Activated T-cell treated with anti-CD3 and anti-CD28 coated beads, Interleukin-2, amount 50 U/mL, for 72 hours (primary cell): ENCODE data around the gene GHITM. TPM values are rescaled to one million over a fixed set of nuclear protein-coding genes. Genes with fewer than 3 reads are reported as not detected.
A peak's percentile ranks its signal among the peaks of the same experiment; 100 is the strongest.
"Not testable (repeated sequence)": the region's sequence is repeated elsewhere in the genome, so short reads cannot be mapped to it uniquely, and the experiment has no call there.

ENCODE experiments used
- ATAC-seq, 2 donors: fragments of 150-1000 bp; cut with Tn5 transposase; replicated peaks in 1 of 2; 2 replicates each; pipeline ENCODE4 v1.10.0; 2021; ENCODE audit warnings: moderate library complexity in 2 of 2, mild to moderate bottlenecking in 1 of 2
- DNase-seq, 2 donors: peaks; one replicate each; pipeline ENCODE4 v3.0.0; 2021 to 2022; ENCODE audit warnings: mixed read lengths in 1 of 2
- H3K27ac Mint-ChIP-seq: one replicate; pipeline ENCODE4 v1.8.0; 2022; ENCODE audit warnings: mild to moderate bottlenecking, moderate library complexity, mixed read lengths
- H3K27me3 Mint-ChIP-seq: one replicate; pipeline ENCODE4 v1.8.0; 2022; ENCODE audit warnings: low read depth, mixed read lengths
- H3K36me3 Mint-ChIP-seq, 2 donors: one replicate each; pipeline ENCODE4 v1.8.0; 2022; ENCODE audit warnings: mixed read lengths in 2 of 2, mild to moderate bottlenecking in 1 of 2; ENCODE audit not compliant: insufficient read depth in 2 of 2
- H3K4me1 Mint-ChIP-seq: one replicate; pipeline ENCODE4 v1.8.0; 2022; ENCODE audit warnings: low read depth, mixed read lengths
- H3K4me3 Mint-ChIP-seq, 2 donors: one replicate each; pipeline ENCODE4 v1.8.0; 2022; ENCODE audit warnings: mild to moderate bottlenecking in 2 of 2, mixed read lengths in 2 of 2, moderate library complexity in 2 of 2
- H3K9me3 Mint-ChIP-seq, 2 donors: one replicate each; pipeline ENCODE4 v1.8.0; 2022; ENCODE audit warnings: mixed read lengths in 2 of 2
- total RNA-seq, 2 donors: library from RNA; stranded (reverse); gene quantifications; one replicate each; pipeline ENCODE4 v1.2.3, GENCODE V29; 2022

The GHITM gene
- total RNA-seq, 2 donors from 2014 or later = 214 to 234 TPM

DNA sequence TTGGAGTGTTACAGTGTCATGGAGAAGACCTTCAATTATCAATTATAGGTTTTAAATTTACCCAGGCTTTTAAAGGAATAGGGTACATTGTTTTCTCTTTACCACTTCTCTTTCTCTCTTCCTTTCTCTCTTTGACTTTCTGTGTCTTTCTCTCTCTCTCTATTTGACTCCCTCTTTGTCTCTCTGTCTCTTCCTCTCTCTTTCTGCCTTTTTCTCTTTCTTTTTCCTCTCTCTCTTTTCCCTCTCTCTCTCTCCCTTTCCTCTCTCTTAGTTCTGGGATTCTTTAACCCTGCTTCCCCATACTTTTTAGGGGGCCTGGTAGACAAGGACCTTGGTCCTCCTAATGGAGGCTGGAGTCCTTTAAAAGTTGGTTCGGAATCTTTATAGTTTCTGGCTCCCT is 15.9 kb upstream of the GHITM start:
- Mint-ChIP-seq H3K4me3 (no peak overlapping the region), H3K27me3 (peaks cover 16% of the 10 kb centered on the region), H3K9me3 (peaks cover 12 to 13% of the 10 kb centered on the region in 2 donors), H3K4me1 (no peaks in the 10 kb centered on the region), H3K36me3 (peaks cover 9 to 16% of the 10 kb centered on the region in 2 donors), H3K27ac (no peak overlapping the region)
- ATAC-seq = no peak
- no peak for DNase-seq

DNA sequence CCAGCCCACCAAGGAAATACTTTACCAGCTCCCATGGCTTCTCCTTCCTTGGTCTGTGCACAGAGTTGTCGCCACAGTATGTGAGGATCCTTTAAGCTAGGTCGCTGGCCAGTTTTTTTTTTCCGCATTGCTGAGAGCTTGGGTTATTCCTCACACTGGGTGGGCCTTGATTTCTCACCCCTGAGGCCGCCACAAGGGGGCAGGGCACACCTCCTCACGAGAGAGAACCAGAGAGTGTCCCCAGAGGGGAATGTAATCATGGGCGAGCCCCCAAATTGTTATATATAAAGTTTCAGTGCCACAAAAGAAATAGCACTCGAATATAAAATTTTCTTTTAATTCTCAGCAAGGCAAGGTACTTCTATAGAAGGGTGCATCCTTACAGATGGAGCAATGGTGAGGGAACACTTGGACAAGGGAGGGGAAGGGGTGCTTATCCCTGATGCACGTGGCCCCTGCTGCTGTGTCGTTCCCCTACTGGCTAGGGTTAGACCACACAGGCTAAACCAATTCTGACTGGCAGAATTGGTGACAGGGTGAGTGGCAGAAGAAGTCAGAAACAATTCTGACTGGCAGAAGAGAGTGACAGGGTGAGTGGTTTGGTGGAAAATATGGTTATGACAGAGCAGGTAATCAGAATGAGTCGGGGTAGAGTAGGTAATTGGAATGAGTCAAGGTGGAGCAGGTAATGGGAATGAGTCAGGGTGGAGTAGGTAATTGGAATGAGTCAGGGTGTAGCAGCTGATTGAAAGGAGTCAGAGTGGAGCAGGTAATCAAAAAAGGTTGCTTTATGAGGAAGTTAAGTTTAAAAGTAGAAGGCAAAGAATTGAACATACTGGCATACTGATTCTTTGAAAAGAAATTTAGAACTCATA is 13.2 kb upstream of the GHITM start:
- not testable (repeated sequence) for H3K4me1 Mint-ChIP-seq, H3K4me3 Mint-ChIP-seq, H3K27ac Mint-ChIP-seq
- DNase-seq = peak; percentile 12 to 18
- Mint-ChIP-seq H3K9me3 (peaks cover 10 to 20% of the 10 kb centered on the region in 2 donors), H3K27me3 (peaks cover 24% of the 10 kb centered on the region), H3K36me3 (peaks cover 13 to 16% of the 10 kb centered on the region in 2 donors)
- peak; percentile 80 to 84 for ATAC-seq

DNA sequence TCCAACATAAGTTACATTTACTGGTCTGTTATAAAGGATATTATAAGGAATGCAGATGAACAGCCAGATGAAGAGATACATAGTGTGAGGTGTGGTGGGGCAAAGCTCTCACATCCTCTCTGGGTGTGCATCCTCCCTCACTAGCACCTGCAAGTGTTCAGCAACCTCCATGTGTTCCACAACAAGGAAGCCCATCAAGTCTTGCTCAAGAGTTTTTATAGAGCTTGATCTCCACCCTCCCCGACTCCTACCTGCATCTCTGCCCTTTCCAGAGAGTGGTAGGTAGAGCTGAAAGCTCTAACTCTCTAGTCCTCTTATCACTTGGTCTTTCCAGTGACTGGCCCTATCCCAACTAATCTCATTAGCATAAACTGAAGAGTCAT is 12.5 kb upstream of the GHITM start:
- H3K27ac Mint-ChIP-seq = no peak overlapping the region
- ATAC-seq = no peak
- H3K4me3 Mint-ChIP-seq = no peak overlapping the region

DNA sequence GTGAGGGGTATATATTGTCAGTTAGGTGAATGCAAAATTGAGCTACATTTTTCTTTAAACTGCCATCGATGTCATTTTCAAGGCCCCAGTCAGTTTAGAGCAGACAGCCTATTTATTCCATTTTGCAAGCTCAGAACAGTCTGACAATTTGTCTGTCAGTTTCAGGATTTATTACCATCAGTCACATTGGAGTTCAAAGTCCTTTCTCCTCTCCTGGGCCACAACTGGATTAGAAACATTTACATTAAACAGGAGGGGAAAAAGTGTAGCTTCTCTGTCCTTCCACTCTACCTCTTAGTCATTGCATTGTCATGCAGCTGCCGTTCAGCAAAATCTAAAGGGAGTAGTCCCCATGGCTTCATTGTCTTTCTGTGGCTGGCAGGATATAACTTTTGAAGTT is 3.5 kb upstream of the GHITM start:
- H3K9me3 Mint-ChIP-seq = peaks cover 0 to 2% of the 10 kb centered on the region in 2 donors
- no peak overlapping the region for H3K27ac Mint-ChIP-seq
- ATAC-seq (no peak), DNase-seq (no peak)
- peaks cover 6 to 8% of the 10 kb centered on the region in 2 donors for H3K36me3 Mint-ChIP-seq
- no peak overlapping the region for H3K4me3 Mint-ChIP-seq
- peaks cover 21% of the 10 kb centered on the region for H3K4me1 Mint-ChIP-seq
- peaks cover 8% of the 10 kb centered on the region for H3K27me3 Mint-ChIP-seq

More for the DNA sequence above, 12.5 kb upstream of the GHITM start:
- Mint-ChIP-seq H3K36me3 (peaks cover 13 to 16% of the 10 kb centered on the region in 2 donors), H3K4me1 (no peaks in the 10 kb centered on the region), H3K27me3 (peaks cover 28% of the 10 kb centered on the region), H3K9me3 (peaks cover 10 to 20% of the 10 kb centered on the region in 2 donors)
- no peak for DNase-seq

DNA sequence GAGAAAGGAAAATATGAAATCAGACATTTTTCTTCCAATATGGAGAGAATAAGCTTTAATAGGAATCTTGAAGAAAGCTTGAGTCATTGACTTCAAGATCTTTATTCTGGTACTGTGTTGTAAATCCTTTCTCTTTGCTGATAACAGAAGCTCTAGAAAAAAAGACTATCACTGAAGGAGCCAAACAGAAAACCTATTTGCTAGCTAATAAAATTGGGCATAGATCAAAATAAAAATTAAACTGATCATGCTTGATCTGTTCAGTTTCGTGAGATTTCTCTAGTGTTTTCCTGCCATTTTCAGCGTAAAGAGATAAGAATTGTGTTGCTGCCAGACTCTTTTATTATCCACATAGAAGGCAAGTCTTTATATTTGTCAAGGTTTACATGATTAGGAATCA is 1.5 kb upstream of the GHITM start:
- Mint-ChIP-seq H3K4me3 (peak overlapping the region in 1 of 2 donors; percentile 98), H3K27ac (peak overlapping the region; percentile 99), H3K36me3 (peaks cover 8 to 20% of the 10 kb centered on the region in 2 donors), H3K27me3 (no peaks in the 10 kb centered on the region), H3K4me1 (peaks cover 35% of the 10 kb centered on the region), H3K9me3 (peaks cover 0 to 2% of the 10 kb centered on the region in 2 donors)
- DNase-seq (no peak), ATAC-seq (no peak)

DNA sequence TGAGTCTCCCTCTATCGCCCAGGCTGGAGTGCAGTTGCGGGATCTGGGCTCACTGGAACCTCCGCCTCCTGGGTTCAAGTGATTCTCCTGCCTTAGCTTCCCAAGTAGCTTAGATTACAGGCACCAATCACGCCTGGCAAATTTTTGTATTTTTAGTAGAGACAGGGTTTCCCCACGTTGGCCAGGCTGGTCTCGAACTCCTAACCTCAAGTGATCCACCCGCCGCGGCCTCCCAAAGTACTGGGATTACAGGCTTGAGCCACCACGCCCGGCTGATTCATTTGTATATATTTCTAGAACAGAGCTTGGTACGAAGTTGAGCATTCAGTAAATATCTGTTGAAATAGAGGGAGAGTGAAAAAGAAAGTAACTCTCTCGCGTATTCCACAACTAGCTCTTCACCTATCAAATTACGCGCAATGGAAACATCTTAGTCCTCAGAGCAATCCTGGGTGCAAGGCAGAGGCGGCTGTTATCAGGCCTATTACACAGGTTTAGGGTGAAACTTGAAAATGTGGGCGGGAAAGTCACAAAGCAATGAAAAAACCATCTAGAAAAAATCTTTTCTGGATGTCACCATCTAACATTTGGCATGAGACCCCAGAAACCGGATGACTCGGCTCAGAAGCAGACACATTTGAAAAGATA is 707 bp upstream of the GHITM start:
- Mint-ChIP-seq H3K36me3 (peaks cover 9 to 28% of the 10 kb centered on the region in 2 donors), H3K27me3 (no peaks in the 10 kb centered on the region), H3K27ac (peak overlapping the region; percentile 99), H3K4me3 (peak overlapping the region; percentile 91 to 98), H3K4me1 (peaks cover 35% of the 10 kb centered on the region), H3K9me3 (peaks cover 0 to 2% of the 10 kb centered on the region in 2 donors)
- DNase-seq (peak; percentile 69 to 71), ATAC-seq (peak; percentile 65 to 69)

DNA sequence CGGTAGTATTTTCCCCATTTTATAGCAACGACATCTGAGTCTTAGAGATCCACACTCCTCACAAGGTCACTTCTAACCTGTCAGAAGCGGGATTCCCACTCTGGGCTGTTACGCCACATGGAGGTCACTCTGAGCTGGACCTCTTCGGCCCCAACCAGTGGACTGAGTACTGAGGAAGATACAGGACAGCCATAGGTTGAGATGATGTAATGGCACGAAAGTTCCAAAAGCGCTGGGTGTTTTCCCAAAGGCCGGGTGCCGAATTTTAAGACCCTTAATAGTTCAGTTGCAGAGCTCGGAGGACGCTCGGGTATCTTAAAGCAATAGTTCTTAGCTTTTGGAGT is 699 bp downstream of the GHITM start:
- H3K27ac Mint-ChIP-seq = peak overlapping the region; percentile 99
- DNase-seq (peak; percentile 6 to 25), ATAC-seq (no peak)
- H3K9me3 Mint-ChIP-seq = peaks cover 0 to 2% of the 10 kb centered on the region in 2 donors
- H3K36me3 Mint-ChIP-seq = peaks cover 12 to 36% of the 10 kb centered on the region in 2 donors
- H3K4me3 Mint-ChIP-seq = peak overlapping the region; percentile 91 to 98
- H3K27me3 Mint-ChIP-seq = no peaks in the 10 kb centered on the region
- H3K4me1 Mint-ChIP-seq = peaks cover 35% of the 10 kb centered on the region

DNA sequence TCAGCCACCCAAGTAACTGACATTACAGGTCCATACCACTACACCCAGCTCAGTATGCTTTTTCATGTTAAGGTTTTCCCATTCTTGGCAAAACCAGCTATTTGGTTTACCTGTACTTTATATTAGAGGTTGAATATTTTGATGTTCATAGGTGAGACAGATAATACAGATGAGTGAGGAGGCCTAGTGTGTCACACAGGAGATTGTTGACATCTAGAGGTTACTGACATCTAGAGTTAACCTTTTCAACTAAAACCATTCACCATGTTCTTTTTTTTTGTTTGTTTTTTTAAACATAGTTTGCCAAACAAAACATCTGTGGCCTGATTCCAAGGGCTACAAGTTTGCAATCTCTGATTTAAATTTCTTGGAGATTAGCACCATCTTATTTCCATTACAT is 8.0 kb downstream of the GHITM start:
- Mint-ChIP-seq H3K27me3 (no peaks in the 10 kb centered on the region), H3K36me3 (peaks cover 19 to 40% of the 10 kb centered on the region in 2 donors), H3K4me1 (peaks cover 3% of the 10 kb centered on the region), H3K4me3 (no peak overlapping the region), H3K9me3 (no peaks in the 10 kb centered on the region), H3K27ac (peak overlapping the region; percentile 50)
- ATAC-seq (no peak), DNase-seq (no peak)

DNA sequence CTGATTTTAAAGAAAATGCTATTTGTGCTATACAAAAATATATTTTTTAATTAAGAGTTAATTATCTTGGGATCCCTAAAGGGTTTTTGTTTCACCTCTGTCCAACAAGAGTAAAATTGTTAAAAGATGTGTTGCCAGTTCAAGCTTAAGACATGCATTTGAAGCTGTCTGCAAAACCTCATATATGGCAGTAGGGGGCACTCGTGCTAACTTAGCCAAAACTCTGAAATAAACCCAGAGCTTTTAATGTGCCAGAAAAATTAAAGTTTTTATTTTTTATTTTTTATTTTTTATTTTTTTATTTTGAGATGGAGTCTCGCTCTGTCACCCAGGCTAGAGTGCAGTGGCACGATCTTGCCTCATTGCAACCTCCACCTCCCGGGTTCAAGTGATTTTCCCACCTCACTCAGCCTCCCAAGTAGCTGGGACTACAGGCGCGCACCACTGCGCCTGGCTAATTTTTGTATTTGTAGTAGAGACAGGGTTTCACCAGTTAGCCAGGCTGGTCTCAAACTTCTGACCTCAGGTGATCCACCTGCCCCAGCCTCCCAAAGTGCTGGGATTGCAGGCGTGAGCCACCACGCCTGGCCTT is 8.8 kb downstream of the GHITM start:
- ATAC-seq, H3K27ac Mint-ChIP-seq: not testable (repeated sequence)

DNA sequence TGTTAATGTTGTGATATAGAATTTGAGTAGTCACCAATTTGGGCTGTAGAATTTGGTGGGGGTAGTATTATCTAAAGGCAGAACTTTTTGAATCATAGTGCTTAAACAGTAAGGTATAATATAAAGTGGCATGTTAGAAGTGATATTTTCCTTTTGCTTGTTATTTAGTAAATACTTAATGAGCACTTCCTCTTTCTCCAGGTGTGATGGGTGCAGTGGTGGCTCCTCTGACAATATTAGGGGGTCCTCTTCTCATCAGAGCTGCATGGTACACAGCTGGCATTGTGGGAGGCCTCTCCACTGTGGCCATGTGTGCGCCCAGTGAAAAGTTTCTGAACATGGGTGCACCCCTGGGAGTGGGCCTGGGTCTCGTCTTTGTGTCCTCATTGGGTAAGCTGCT is 10.5 kb downstream of the GHITM start:
- Mint-ChIP-seq H3K4me1 (peaks cover 16% of the 10 kb centered on the region), H3K27ac (peak overlapping the region; percentile 47), H3K36me3 (peaks cover 15 to 35% of the 10 kb centered on the region in 2 donors), H3K4me3 (no peak overlapping the region), H3K27me3 (no peaks in the 10 kb centered on the region), H3K9me3 (no peaks in the 10 kb centered on the region)
- no peak for DNase-seq
- no peak for ATAC-seq

More for the DNA sequence above, 8.8 kb downstream of the GHITM start:
- not testable (repeated sequence) for H3K9me3 Mint-ChIP-seq, H3K4me3 Mint-ChIP-seq, H3K27me3 Mint-ChIP-seq
- peak in 1 of 2 donors; percentile 12 for DNase-seq
- peaks cover 19 to 40% of the 10 kb centered on the region in 2 donors for H3K36me3 Mint-ChIP-seq
- peaks cover 11% of the 10 kb centered on the region for H3K4me1 Mint-ChIP-seq

DNA sequence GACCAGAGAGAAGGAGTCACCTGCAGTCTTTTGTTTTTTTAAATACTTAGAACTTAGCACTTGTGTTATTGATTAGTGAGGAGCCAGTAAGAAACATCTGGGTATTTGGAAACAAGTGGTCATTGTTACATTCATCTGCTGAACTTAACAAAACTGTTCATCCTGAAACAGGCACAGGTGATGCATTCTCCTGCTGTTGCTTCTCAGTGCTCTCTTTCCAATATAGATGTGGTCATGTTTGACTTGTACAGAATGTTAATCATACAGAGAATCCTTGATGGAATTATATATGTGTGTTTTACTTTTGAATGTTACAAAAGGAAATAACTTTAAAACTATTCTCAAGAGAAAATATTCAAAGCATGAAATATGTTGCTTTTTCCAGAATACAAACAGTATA is 13.5 kb downstream of the GHITM start:
- no peaks in the 10 kb centered on the region for H3K9me3 Mint-ChIP-seq
- peaks cover 7 to 35% of the 10 kb centered on the region in 2 donors for H3K36me3 Mint-ChIP-seq
- peak overlapping the region; percentile 94 for H3K27ac Mint-ChIP-seq
- peaks cover 33% of the 10 kb centered on the region for H3K4me1 Mint-ChIP-seq
- DNase-seq (no peak), ATAC-seq (peak in 1 of 2 donors; percentile 34)
- no peak overlapping the region for H3K4me3 Mint-ChIP-seq
- no peaks in the 10 kb centered on the region for H3K27me3 Mint-ChIP-seq

DNA sequence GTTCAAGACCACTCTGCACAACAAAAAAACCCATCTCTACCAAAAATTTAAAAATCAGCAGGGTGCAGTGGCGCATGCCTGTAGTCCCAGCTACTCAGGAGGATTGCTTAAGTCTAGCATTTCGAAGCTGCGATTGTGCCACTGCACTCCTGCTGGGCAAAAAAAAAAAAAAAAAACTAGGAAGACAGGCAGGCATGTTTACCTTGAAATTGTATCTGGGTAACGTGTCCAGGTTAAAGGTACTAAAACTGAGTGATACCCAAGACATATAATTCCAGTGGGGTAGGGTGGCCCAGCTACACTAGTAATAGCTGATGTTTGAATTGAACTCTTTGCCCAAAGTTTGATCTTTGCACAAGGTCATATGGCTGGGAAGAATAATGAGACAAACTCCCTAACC is 16.2 kb downstream of the GHITM start:
- H3K27ac Mint-ChIP-seq = no peak overlapping the region
- no peak overlapping the region for H3K4me3 Mint-ChIP-seq
- H3K9me3 Mint-ChIP-seq = no peaks in the 10 kb centered on the region
- no peak for DNase-seq
- H3K27me3 Mint-ChIP-seq = no peaks in the 10 kb centered on the region
- H3K4me1 Mint-ChIP-seq = peaks cover 33% of the 10 kb centered on the region
- peaks cover 5 to 27% of the 10 kb centered on the region in 2 donors for H3K36me3 Mint-ChIP-seq
- ATAC-seq = no peak

DNA sequence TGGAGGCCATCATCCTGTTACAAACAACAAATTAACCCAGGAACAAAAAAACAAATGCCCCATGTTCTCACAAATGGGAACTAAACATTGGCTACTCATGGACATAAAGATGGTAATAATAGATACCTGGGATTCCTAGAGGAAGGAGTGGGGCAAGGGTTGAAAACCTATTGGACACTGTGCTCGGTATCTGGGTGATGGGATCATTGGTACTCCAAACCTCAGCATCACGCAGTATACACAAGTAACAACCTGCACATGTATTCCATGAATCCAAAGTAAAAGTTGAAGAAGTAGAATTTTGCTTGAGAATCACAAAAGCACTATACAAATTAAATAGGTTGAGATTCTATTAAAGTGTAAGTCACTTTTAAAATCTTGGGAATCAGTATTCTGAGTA is 16.7 kb downstream of the GHITM start:
- ATAC-seq (no peak), DNase-seq (no peak)
- no peak overlapping the region for H3K27ac Mint-ChIP-seq
- H3K4me3 Mint-ChIP-seq = no peak overlapping the region
- H3K27me3 Mint-ChIP-seq = no peaks in the 10 kb centered on the region
- H3K9me3 Mint-ChIP-seq = no peaks in the 10 kb centered on the region
- H3K36me3 Mint-ChIP-seq = peaks cover 1 to 23% of the 10 kb centered on the region in 2 donors
- H3K4me1 Mint-ChIP-seq = peaks cover 33% of the 10 kb centered on the region
